Cerebellar nuclear complex (tissue), 1 donor: ENCODE results near the gene SNRPA1.

Experiments used
- DNase-seq, 2 experiments: peaks; one replicate each; lab custom pipeline; 2025; lab: John Stamatoyannopoulos, UW

The SNRPA1 gene

DNA sequence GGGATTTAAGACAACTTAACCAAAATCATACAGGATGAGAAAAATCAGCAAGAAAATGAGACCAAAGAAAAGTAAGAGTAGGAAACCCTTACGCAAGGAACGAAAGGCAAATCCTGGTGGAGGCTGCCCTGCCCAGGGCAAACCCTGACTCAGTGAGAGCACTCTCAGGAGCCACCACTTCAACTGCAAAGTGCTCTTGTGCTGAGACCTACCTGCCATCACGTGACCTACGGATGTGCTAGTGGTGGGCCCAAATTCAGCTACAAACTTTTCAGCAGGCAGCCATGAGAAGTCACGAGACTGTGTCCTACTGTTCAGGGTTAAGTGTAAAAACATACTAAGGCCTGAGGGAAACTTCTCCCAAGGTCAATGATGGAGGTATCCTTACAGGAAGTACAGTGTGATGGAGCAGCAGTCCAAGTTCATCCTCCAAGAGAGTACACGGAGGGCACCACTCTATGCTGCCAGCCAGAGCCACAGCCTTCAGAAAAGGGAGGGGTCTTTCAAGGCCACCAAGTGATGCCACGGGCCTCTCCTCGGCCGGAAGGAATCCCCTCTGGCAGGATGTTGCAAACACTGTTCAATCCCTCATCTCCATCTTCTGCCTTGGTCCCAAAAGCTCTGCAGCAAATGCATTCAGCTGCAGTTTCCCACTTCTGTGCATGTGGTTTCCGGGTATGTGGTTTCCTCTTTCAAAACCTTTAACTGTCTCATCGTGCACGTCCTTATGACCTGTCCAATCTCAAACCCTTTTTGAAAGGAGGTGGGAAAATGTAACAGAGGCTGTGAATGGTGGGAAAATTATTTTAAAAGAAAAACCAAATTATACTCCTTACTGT lies 52.7 kb downstream of the SNRPA1 start:
- DNase-seq: no peak

DNA sequence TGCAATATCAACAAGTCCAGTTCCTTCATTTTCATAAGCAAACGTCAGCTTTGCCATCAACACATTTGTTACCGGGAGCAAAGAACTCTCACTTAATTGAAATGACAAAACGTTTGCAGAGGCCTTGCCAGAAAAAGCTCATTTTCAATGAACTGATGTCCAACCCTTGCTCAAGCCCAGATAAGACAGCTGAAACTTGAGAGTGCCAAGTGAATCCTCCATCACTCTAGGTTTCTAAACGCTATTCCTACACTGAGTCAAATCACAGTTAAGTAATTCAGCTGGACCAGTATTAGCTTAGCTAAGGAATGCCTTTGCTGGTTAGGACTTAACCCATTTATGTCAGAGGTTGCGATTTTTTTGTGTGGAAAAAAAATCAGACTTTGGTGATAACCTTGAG lies 54.7 kb downstream of the SNRPA1 start:
- no peak for DNase-seq

DNA sequence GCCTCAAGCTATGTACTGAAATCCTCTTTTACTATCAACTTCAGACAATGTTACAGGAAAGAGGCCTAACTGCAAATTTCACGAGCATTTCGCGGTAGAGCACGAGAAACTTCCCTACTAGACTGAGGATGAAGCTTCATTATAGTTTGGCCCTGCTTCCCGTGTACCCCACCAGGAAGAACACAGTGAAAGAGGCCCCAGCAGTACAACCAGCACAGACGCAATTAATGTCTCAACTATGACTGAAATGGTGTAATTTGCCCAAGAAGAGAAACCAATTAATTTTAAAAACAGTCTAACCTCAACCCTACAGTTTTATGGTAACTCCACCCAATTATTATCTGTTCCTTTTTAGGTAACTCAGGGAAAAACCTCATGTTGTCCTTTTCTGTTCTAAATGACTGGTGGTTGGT lies 55.3 kb downstream of the SNRPA1 start:
- DNase-seq: no peak

DNA sequence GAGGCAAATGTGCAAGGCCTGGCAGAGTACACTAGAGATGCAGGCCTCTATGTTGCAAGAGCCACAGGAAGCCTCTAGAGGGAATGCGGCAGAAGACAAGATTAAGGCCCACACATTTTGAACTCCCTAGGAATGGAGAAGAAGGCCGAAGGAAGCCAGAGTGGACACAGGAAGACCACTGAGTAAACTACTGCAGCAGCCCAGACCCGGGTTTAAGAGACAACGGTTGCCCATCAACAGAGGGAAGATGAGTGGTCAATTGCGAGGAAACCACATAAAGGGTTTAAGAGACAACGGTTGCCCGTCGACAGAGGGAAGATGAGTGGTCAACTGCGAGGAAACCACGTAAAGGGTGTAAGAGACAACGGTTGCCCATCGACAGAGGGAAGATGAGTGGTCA lies 57.8 kb downstream of the SNRPA1 start:
- no peak for DNase-seq

DNA sequence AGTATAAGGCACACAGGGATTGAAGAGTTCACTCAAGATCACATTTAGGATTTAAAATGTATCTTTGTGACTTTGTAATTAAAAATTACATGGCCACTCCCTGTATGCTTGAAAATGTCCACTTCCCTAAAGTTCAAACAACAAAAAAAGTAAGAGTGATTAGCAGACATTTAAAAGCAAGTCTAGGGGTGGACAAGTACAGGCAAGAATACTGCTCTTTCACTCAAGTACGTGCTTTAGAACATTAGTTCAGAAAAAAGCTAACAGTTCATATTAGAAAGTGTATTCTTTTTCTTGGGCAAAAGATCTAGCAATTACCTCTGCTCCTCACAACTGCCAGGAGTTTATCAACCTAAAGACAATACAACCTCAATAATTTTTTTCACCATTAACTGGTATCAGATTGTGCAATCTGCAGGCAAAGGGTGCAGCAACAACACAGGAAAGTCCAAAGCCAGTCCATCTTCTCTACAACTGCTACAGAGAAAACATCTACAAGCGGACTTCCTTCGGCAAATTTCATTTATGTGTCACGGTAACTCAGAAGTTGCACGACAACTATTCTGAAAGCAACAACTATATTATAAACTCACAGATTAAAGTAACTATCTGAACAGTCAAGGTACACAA lies 61.3 kb downstream of the SNRPA1 start:
- no peak for DNase-seq

DNA sequence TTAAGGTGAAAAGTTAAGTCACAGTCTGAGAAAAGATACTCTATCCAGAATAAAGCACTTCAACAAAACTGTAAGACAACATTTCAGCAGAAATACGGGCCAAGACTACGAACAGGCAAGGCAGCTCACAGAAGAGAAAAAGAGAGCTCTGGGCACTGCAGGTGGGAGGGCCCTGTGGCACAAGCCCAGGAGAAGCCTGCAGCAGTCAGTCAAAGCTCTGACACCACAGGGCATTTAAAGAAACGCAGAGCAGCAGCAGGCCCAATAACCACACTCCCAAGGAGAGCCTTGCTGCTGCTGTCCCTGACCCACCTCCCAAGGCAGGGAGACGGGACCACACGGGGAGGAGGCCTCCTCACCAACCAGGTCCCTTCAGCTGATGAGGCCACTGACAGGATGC lies 62.4 kb downstream of the SNRPA1 start:
- no peak for DNase-seq
